NCI-H1092 (cell line): Measurements from ENCODE around the gene SHC4.
"Not testable (repeated sequence)": the region's sequence is repeated elsewhere in the genome, so short reads cannot be mapped to it uniquely, and the experiment has no call there.

ENCODE experiments used
- DNase-seq: peaks from one replicate; lab custom pipeline; 2025; lab: John Stamatoyannopoulos, UW

SHC4 gene

DNA sequence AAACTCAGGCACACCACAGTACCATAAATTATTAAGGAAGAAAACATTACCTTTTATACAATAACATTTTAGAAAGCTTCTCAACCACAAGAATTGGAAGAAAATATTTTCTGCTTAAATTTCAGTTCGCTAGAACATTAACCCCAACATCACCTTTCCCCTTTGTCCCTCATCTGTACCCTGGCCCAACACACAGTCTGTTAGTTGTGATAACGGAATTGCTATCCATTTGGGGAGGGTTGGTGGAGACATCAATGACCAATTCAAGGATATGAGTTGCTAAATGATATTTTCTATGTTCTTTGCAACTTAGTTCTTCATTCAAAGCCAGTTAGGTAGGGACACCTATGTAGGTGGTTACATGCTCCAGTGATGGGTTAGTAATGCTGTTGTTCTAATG, 80.0 kb downstream of the SHC4 start:
- DNase-seq, result no peak

- no peak for DNase-seq
These were observed 83.6 kb downstream of the SHC4 start for GRCh38 chr15:48880070-48880634.

GRCh38 chr15:48877630-48878595, 85.8 kb downstream of the SHC4 start, which contains the start of gene EID1:
EID1 (plus strand) TSS chr15:48878134; CDS start chr15:48878177, 43 bp downstream.
- DNase-seq, result peak; percentile 70

DNA sequence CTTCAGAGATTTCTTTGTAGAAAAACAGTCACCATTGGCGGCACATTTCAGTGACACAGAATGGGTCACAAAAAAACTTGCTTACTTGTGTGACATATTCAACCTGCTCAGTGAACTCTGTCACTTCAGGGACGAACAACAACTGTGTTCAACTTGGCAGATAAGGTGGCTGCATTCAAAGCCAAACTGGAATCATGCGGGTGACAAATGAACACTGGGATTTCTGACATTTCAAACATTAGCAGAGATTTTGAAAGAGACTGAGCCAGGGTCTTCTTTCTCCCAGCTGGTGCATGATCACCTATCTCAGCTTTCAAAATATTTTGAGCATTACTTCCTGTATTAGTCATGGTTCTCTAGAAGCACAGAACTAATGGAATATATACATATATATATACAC, 87.7 kb downstream of the SHC4 start:
- no peak for DNase-seq

- DNase-seq, result no peak
These were observed 88.3 kb downstream of the SHC4 start for GRCh38 chr15:48875241-48875960.

GRCh38 chr15:48872632-48873031, 91.1 kb downstream of the SHC4 start:
- no peak for DNase-seq

DNA sequence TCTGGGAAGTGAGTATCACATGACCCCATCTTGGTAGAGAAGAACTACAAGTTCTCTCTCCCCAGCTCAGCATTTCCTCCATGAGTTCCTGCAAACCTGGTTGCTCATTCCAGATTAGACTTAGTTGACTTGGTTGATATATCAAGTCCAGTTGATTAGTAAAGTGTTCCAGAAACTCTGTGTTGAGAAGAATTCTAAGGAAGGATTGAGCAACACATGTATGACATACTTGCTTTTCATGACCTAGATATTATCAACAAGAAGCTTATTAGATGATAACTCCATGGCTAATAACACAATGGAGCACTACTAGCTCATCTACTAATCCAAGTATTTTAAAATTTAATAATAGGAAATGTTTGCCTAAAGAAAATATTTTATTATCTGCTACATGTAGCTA, 92.2 kb downstream of the SHC4 start:
- DNase-seq, result no peak

DNA sequence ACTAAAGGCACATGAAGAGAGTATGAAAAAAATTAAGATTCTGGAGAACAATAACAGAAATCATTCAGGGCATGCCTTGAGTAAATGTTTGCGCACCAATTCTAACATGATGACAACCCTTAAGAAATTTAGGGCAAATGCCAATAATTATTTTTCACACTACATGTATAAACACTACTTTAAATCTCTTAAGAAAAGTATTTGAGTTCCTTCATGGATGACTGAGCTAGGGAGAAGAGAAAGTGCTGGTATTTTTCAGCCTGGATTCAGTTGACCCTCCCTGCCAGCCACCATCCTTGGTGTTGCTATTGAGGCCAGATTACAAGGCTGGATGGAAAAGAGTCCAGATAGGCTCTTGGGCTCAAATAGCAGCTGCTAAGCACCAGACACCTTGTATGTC, 93.8 kb downstream of the SHC4 start:
- no peak for DNase-seq

- DNase-seq, result no peak
These were observed 95.2 kb downstream of the SHC4 start for GRCh38 chr15:48868536-48868935.

DNA sequence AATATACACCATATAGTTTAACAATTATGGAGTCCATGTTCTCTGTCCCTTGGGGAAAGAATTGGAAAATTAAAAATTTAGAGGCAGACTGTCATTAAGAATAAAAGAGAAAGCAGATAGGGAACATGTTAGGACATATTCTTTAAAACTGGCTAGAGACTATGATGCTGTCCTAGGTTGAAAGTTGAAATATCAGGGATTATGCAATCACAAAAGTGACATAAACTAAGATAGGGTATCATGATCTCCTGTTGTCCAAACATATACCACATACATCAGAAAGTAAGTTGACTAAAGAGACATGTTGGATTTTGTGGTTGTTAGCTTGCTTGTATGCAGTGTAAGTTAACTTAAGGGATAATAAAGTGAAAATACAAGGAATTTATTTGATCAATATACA, 95.7 kb downstream of the SHC4 start:
- DNase-seq, result no peak

- DNase-seq, result no peak
These were observed 97.6 kb downstream of the SHC4 start for GRCh38 chr15:48866141-48866563.

DNA sequence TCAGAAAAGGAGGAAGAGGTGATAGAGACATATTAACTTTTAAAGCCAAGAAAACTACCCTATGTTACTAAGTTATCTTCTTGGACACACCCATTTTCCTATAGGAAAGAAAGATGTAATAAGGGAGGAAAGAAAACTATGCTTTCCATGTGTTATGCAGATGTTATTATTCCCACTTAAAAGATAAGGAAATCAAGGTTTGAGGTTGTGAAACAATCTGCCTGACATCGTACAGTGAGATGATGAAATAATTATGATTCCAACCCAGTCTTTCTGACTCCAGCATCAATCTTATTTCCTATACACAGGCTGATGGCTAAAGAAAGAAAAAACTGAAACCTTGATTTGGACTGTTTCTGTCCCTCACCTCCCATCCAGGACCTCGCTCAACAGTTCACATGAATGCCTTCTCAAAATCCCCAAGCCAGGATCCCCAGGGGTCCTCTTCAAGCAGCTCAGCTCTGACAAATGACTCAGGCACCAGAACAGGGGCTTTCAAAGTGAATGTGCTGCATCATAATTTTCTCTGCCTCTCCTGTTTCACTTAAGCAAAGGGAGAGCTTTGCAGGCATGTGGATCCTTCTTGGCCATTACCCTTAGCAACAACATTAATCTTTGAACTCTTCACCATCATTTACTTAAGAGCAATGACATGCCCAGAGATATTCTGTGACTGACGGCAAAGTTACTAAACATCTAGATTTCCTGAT, 98.2 kb downstream of the SHC4 start:
- no peak for DNase-seq

- DNase-seq, result no peak
These were observed 101.0 kb downstream of the SHC4 start for GRCh38 chr15:48862705-48863104.

- DNase-seq, result peak; percentile 46
These were observed 101.8 kb downstream of the SHC4 start for GRCh38 chr15:48861813-48862431.

- no peak for DNase-seq
These were observed 104.3 kb downstream of the SHC4 start for GRCh38 chr15:48859426-48859825.

DNA sequence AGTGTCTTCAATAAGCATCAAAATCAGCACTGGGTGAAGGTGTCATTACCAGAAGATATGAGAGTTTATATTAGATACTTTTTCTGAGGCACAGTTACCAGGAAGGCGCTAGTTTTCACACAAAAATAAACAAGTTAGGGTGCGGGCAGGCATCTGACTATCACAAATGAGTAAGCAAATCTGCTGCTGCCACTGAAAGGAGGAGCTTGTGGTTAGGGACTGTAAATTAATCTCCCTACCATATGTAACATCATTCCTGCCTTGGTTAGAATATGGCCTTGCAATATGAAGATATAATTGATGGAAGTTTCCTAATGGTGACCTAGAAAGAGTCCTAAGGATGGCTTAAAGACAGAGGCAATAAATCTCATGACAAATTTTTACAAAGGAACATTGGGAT, 105.3 kb downstream of the SHC4 start:
- DNase-seq, result no peak

- no peak for DNase-seq
These were observed 106.8 kb downstream of the SHC4 start for GRCh38 chr15:48856942-48857341.

- no peak for DNase-seq
These were observed 107.9 kb downstream of the SHC4 start for GRCh38 chr15:48855501-48856440.

DNA sequence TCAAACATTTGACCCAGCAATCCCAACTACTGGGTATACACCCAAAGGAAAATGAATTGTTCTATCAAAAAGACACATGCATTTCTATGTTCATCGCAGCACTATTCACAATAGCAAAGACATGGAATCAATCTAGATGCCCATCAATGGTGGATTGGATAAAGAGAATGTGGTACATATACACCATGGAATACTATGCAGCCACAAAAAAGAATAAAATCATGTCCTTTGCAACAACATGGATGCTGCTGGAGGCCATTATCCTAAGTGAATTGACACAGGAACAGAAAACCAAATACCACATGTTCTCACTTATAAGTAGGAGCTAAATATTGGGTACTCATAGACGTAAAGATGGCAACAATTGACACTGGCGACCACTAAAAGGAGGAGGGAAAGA, 109.3 kb downstream of the SHC4 start:
- not testable (repeated sequence) for DNase-seq

DNA sequence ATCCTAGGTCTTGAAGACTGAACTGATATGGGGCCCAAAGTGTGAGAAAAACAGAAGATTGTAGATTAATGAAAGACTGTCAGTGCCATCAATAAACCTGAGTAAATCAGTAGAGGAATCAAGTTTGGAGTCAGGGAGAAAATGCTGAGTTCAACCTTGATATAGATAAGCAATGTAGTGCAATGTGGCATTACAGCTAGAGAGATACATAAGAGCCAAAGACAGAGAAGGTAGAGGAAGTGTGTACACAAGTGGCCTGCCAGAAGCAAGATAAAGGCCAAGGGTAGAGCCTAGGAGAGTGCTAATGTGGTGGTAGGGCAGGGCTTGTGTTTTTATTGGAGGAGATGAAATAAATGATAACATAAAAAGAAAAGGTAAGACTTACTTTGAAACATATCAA, 111.8 kb downstream of the SHC4 start:
- DNase-seq, result no peak
